Psoas muscle (tissue), 8 donors: Measurements from ENCODE around the gene TEX29. TPM values are rescaled to one million over a fixed set of nuclear protein-coding genes. Genes with fewer than 3 reads are reported as not detected.

ENCODE experiments used
- ATAC-seq, 4 donors: fragments of 200-7000 bp; cut with Tn5 transposase; one replicate each; pipeline ENCODE4 v1.9.1; 2020; ENCODE audit warnings: moderate library complexity in 3 of 4, mild to moderate bottlenecking in 2 of 4
- DNase-seq, 2 donors: peaks; one replicate each; pipeline ENCODE4 v3.0.0-alpha.2; 2020
- H3K27ac ChIP-seq: fragments of 200-600 bp; one replicate; pipeline ENCODE4 v1.8.0; 2022
- H3K27me3 ChIP-seq, 3 donors: fragments of 200-600 bp in 1 of 3; one replicate each; pipeline versions ENCODE4 v1.6.1 to v1.8.0; 2013 to 2022; ENCODE audit warnings: low read length in 2 of 3, mild to moderate bottlenecking in 2 of 3, moderate library complexity in 1 of 3; ENCODE audit not compliant: insufficient read depth in 3 of 3
- H3K36me3 ChIP-seq, 2 donors: fragments of 200-600 bp in 1 of 2; one replicate each; pipeline versions ENCODE4 v1.6.1 to v1.8.0; 2013 to 2022; ENCODE audit warnings: low read depth in 1 of 2, mild to moderate bottlenecking in 1 of 2, moderate library complexity in 1 of 2; ENCODE audit not compliant: insufficient read depth in 1 of 2
- H3K4me1 ChIP-seq: fragments of 200-600 bp; one replicate; pipeline ENCODE4 v1.8.0; 2022
- H3K4me3 ChIP-seq: fragments of 200-600 bp; one replicate; pipeline ENCODE4 v1.8.0; 2022; ENCODE audit warnings: mild to moderate bottlenecking
- H3K9me3 ChIP-seq: fragments of 200-600 bp; one replicate; pipeline ENCODE4 v1.8.0; 2022
- CTCF ChIP-seq: fragments of 200-600 bp; IDR thresholded peaks from one replicate; pipeline ENCODE4 v1.8.0; 2022; ENCODE audit warnings: antibody characterized with exemption
- whole genome bisulfite sequencing, 3 donors: extraction: QIAGEN DNeasy Blood & Tissue Kit; methylation state at CpG; one replicate each; pipeline versions ENCODE4 v1.1.6 to v1.1.7; 2013; 5-methylcytosine and 5-hydroxymethylcytosine counted together
- intact Hi-C, 2 donors: fragments of 100-400 bp; cut with DNase I; formaldehyde crosslinking; loops; one replicate each; pipeline versions ENCODE4 v1.11.0 to v1.14.2; 2022
- polyA plus RNA-seq, 3 donors: library from polyadenylated mRNA; stranded (reverse); fragments of 200-250 nt; gene quantifications; one replicate each; pipeline ENCODE4 v1.2.3, GENCODE V29; 2013
- total RNA-seq, 4 donors: library from RNA; stranded (reverse); fragmentation: NEBNext Ultra II Directional in 2 of 4; extraction: Animal tissue kit (Norgen Biotek cat#: 25700) in 2 of 4; gene quantifications; one replicate each; pipeline versions ENCODE4 v1.2.1 to v1.2.4, GENCODE V29; 2021 to 2023
- donor health status: healthy with polysubstance abuse.
- donor health status: DM: no; HTN: no; CAD: no; lungs with moderate emphysema.
- donor health status: Bipolar disorder and iron deficiency.
- donor health status: healthy.
- donor health status: DM: yes; HTN: yes; CAD: no.
- donor health status: DM: no; HTN: no; CAD: no.
- donor health status: DM: no; HTN: no; CAD: no.
- donor health status: DM: yes; HTN: yes; CAD: no.

The TEX29 gene
- total and polyA plus RNA-seq, 7 donors: 0.14 to 1.2 (median 0.38) TPM; not detected in 2

GRCh38 chr13:111368091-111368490, 47.6 kb downstream of the TEX29 start:
- no peaks in the 10 kb centered on the region for H3K9me3 ChIP-seq
- intact Hi-C loops: no loop called here
- H3K4me1 ChIP-seq: no peaks in the 10 kb centered on the region
- ATAC-seq (no peak), DNase-seq (no peak)
- H3K4me3 ChIP-seq: no peak overlapping the region
- H3K27ac ChIP-seq: no peak overlapping the region
- 83 to 93% (median 86%) methylated on average over 4 of the region's 4 CpGs for WGBS, 3 donors
- TF ChIP-seq CTCF: no peak
- no peaks in the 10 kb centered on the region for H3K36me3 ChIP-seq
- peaks cover 0 to 5% (median 0%) of the 10 kb centered on the region in 3 donors for H3K27me3 ChIP-seq

GRCh38 chr13:111370147-111370546, 49.7 kb downstream of the TEX29 start:
- H3K9me3 ChIP-seq: no peaks in the 10 kb centered on the region
- intact Hi-C loops: no loop called here
- no peak overlapping the region for H3K4me3 ChIP-seq
- 84 to 96% (median 91%) methylated on average over 5 of the region's 5 CpGs for WGBS, 3 donors
- H3K36me3 ChIP-seq: no peaks in the 10 kb centered on the region
- ATAC-seq (no peak), DNase-seq (no peak)
- H3K4me1 ChIP-seq: no peaks in the 10 kb centered on the region
- no peak overlapping the region for H3K27ac ChIP-seq
- no peak for TF ChIP-seq CTCF
- H3K27me3 ChIP-seq: no peaks in the 10 kb centered on the region

- H3K9me3 ChIP-seq: no peaks in the 10 kb centered on the region
- ATAC-seq (no peak), DNase-seq (no peak)
- WGBS, 3 donors: 85 to 88% (median 86%) methylated on average over 29 of the region's 29 CpGs
- no peak overlapping the region for H3K27ac ChIP-seq
- no peaks in the 10 kb centered on the region for H3K36me3 ChIP-seq
- H3K4me3 ChIP-seq: no peak overlapping the region
- no peaks in the 10 kb centered on the region for H3K4me1 ChIP-seq
- intact Hi-C loops: no loop called here
- no peaks in the 10 kb centered on the region for H3K27me3 ChIP-seq
- TF ChIP-seq CTCF: no peak
Measured at GRCh38 chr13:111370570-111371535, 50.4 kb downstream of the TEX29 start.

GRCh38 chr13:111371720-111372119, 51.3 kb downstream of the TEX29 start:
- intact Hi-C loops: no loop called here
- Histone ChIP-seq H3K4me1 (no peaks in the 10 kb centered on the region), H3K27ac (no peak overlapping the region), H3K9me3 (no peaks in the 10 kb centered on the region), H3K27me3 (no peaks in the 10 kb centered on the region), H3K36me3 (no peaks in the 10 kb centered on the region), H3K4me3 (no peak overlapping the region)
- ATAC-seq (no peak), DNase-seq (no peak)
- 52 to 61% (median 60%) methylated on average over 7 of the region's 7 CpGs for WGBS, 3 donors
- no peak for TF ChIP-seq CTCF
